ENCODE measurements around the gene EIF4B.

The EIF4B gene

GRCh38 chr12:53074999-53075370, 68.7 kb downstream of the EIF4B start:
- TF ChIP-seq GATA3 (IDR thresholded peaks at IDR 0.05; ENCODE audit: low read depth, low read length) (no peak), GATA2 (IDR thresholded peaks at IDR 0.05; ENCODE audit: low read depth, low read length) (no peak)

- TF ChIP-seq GATA2 (IDR thresholded peaks at IDR 0.05; ENCODE audit: low read depth, low read length) (no peak), GATA3 (IDR thresholded peaks at IDR 0.05; ENCODE audit: low read depth, low read length) (no peak)
Observed at GRCh38 chr12:53076461-53076860, 70.2 kb downstream of the EIF4B start.

DNA sequence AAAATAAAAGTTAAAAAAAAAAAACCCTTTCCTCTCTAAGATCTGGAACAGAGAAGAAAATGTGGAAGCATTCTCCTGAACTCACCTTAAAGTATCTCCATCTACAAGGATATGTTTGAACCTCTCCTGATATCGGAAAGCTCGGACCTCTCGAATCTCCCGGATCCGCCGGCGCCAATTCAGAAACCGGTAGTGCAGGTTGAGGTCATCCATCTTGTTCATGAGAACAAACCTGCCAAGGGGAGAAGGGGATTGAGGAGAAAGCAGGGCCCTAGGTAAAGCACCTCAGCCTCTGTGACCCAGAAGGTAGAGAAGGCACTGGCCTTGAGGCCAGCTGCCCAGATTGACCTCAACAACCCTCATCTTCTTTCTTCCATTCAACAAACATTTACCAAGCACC, 70.8 kb downstream of the EIF4B start:
- TF ChIP-seq GATA3 (IDR thresholded peaks at IDR 0.05; ENCODE audit: low read depth, low read length), result no peak
- TF ChIP-seq GATA2 (IDR thresholded peaks at IDR 0.05; ENCODE audit: low read depth, low read length), result no peak

- TF ChIP-seq GATA2 (IDR thresholded peaks at IDR 0.05; ENCODE audit: low read depth, low read length) (no peak), GATA3 (IDR thresholded peaks at IDR 0.05; ENCODE audit: low read depth, low read length) (no peak)
Observed at GRCh38 chr12:53078425-53079225, 72.4 kb downstream of the EIF4B start.

DNA sequence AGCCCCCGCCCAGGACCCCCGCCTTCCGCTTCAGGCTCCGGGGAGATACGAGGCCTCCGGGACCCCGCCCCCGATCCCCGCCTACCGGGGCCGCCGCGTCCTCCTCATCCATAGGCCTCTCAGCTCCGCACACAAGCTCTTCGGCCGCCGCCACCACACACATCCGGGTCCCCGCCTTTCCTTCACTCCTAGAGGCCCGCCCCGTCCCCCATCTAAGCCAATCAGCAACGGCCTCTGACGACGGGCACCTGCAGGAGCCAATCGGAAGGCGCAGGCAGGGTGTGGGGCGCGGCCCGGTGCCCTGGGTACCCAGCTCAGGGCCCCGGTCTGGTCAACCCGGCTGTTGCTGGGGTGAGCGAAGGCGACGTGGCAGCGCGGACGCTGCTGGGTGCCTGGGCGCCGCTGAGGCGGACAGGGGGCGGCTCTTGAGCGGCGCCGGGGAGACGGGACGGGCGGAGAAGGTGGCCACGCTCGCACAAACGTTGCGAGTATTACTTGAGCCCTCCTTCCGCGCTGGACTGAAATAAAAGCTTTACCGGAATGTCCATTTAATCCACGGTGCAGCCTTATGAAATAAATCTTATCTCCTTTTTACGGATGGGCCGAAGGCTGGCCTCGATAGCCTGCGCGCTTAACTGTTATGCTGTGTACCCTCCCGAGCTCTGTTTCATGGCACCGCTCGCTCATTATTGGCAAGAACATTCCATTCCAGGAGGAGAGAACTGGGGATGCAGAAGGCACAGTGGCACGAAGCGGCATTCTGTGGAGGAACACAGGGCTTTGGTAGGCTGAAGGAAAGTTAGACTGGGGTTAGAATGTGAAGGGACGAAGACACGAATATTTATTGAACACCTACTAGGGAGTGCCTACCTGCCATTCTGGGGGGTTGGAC, 73.2 kb downstream of the EIF4B start, which contains the start of gene SPRYD3:
Gene SPRYD3, minus strand, starts transcription at position 165 of the 892 bp plus-strand sequence. Its CDS starts 57 bp downstream, at position 108.
- TF ChIP-seq GATA3 (IDR thresholded peaks at IDR 0.05; ENCODE audit: low read depth, low read length) (no peak), GATA2 (IDR thresholded peaks at IDR 0.05; ENCODE audit: low read depth, low read length) (no peak)

GRCh38 chr12:53082637-53083175, 76.5 kb downstream of the EIF4B start:
- no peak for TF ChIP-seq GATA2 (IDR thresholded peaks at IDR 0.05; ENCODE audit: low read depth, low read length)
- no peak for TF ChIP-seq GATA3 (IDR thresholded peaks at IDR 0.05; ENCODE audit: low read depth, low read length)

- no peak for TF ChIP-seq GATA2 (IDR thresholded peaks at IDR 0.05; ENCODE audit: low read depth, low read length)
- TF ChIP-seq GATA3 (IDR thresholded peaks at IDR 0.05; ENCODE audit: low read depth, low read length), result no peak
Observed at GRCh38 chr12:53086361-53086760, 80.1 kb downstream of the EIF4B start.

- no peak for TF ChIP-seq GATA3 (IDR thresholded peaks at IDR 0.05; ENCODE audit: low read depth, low read length)
- TF ChIP-seq GATA2 (IDR thresholded peaks at IDR 0.05; ENCODE audit: low read depth, low read length), result no peak
Observed at GRCh38 chr12:53090105-53090504, 83.8 kb downstream of the EIF4B start.

GRCh38 chr12:53090554-53090953, 84.3 kb downstream of the EIF4B start:
- TF ChIP-seq GATA3 (IDR thresholded peaks at IDR 0.05; ENCODE audit: low read depth, low read length) (no peak), GATA2 (IDR thresholded peaks at IDR 0.05; ENCODE audit: low read depth, low read length) (no peak)

DNA sequence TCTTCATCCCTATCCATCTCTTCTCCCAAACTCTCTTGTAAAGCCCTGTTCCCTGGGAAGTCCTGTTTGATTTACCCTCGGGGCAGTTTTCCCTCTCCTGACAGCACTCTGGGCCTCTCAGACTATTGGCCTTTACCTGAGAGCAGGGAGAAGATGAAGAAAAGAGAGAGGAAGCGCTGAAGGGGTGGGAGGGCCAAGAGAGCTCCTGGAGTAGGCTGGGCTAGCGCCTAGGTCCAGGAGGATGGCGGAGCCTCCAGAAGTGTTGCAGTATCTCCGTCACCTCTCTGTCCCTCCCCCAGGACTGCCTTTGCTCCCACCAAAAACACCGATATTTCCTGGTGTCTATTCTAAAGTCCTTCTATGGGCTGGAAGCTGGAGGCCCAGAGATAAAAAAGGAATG, 85.5 kb downstream of the EIF4B start:
- TF ChIP-seq GATA2 (IDR thresholded peaks at IDR 0.05; ENCODE audit: low read depth, low read length) (no peak), GATA3 (IDR thresholded peaks at IDR 0.05; ENCODE audit: low read depth, low read length) (no peak)
